ENCODE data around the gene CADM1.

CADM1 gene

DNA sequence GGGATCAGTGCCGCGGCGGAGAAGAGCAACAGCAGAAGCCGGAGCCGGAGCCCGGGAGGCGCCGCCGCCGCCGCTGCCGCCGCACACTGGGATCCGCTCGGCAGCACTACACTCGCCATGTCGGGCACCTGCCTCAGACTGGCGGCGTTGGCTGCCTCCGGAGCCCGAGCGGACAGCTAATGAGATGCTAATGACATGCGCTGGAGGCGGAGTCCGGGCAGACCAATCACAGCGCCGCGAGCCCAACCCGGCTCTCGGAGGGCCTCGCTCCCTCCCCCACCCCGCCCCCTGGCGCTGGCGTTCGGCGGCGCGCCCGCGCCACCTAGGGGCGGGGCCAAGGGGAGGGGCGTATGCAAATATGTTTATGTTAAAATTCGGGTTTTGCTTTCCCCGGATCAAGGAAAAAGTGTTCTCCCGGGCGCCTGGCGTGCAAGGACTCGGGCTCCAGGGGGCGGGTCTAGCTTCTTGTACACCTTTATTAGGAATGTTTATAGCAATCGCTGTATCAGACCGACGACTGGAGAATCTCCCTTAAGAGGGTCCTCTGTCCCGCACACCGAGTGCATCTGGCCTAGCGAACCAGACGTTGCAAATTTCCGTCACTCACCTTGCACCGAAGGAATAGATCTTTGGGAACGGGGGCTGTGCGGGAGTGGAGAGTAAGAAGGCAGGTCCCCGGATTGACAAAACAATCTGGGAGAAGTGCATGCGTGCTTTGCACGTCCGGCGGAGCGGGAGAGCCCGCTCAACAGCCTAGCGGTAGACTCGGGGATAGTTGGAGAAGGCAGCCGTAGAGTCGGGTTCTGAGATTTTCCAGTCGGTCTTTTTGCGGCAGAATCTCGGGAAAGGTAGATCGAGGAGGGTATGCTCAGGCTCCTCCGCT lies at the start of gene CADM1:
Gene CADM1 (minus strand): TSS at position 140 of the 883 bp plus-strand sequence.
- peak; percentile 71 to 99 (median 97) for DNase-seq

- no peak for DNase-seq
These were observed 48.7 kb upstream of the CADM1 start for GRCh38 chr11:115552773-115553438.

DNA sequence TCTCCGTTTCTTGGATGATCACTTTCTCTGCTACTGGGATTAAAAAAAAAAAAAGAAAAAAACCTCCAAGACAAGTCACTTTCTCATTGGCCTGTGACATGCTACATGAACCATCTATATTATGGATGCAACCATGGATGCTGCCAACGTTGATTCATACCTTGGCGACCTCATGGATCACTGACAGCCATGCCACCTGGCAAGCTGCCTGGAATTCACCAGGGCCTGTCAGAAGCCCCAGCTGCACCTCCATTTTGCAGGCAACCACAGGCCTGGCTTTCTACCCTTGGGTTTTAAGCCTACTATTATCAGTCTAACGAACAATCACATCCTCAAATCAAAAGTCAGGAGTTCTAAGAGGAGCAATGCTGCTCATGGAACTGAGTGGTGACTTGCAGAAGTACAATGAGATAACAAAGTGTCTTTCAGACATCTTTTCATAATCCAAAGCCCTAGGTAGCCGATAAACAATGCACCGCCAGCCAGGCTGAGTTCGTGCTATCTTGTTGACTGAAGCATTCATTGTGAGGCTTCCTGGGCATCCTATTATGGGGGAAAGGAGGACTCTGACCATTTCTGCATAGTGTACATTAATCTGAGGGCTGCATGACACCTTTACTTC lies 48.0 kb upstream of the CADM1 start:
- DNase-seq, result no peak

DNA sequence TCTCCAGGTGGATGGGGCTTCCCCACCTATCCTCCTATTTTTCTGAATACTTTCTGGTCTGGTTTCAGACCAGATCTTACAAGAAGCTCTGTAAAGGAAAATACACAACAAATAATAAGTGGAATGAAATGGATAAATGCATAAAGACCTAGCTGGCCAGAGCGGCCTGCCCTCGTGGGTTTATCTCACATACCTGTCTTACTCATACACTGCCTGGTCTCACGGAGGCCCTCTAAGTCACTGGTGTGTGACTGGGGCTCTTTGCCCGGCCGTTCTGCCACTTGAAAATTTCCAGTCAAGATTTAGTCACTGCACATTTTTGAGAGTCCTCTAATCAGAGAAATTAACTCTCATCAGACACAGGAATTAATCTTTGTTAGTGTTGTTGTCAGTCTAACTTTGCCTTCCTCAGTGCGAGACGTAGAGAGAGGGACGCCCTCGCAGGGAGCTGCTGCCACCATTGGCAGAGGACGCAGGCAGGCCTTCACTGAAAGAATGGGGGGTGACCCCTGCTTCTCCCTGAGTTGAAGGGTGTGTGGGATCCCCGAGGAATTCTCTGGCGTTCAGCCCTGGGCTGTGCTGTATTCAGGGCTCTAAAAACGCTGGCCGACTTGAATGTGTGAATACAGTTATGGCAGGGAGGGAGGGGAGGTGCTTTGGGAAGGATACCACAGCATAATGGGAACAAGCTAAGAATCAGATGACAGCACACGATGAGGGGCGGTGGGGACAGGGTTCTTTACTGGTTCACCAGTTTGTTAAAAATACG lies 46.3 kb upstream of the CADM1 start:
- DNase-seq, result no peak

- no peak for DNase-seq
These were observed 44.8 kb upstream of the CADM1 start for GRCh38 chr11:115548878-115549528.

DNA sequence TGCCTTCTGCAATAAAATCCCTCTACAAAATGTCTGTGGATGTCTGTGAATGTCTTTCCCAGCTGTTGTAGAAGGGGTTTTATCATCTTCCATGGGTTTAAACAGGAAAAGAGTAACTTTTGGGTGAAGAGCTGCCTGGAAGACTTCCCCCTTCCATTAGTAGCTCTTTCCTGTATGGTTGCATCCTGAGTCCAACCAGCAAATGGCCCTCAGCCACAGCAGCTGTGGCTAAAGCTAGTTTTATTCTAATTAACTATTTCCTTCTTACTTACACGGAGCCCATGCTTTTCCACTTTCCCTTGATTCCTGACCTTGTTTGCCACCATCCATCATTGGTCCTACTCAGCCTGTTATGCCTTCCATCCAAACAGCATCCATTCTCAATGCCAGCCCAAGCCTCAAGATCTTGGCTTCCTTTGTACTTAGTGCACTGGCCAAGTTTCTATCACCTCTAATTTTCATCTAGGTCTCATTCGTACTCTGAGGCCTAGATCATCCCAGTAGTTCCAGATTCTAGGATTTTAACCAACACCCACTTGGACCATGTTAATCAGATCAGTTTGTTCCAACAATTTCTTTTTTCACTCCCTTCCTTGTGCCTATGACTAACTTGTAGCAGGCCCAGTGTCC lies 41.5 kb upstream of the CADM1 start:
- DNase-seq, result no peak

GRCh38 chr11:115544422-115544948 lies 40.3 kb upstream of the CADM1 start:
- DNase-seq, result peak in 1 of 56 donors; percentile 4

DNA sequence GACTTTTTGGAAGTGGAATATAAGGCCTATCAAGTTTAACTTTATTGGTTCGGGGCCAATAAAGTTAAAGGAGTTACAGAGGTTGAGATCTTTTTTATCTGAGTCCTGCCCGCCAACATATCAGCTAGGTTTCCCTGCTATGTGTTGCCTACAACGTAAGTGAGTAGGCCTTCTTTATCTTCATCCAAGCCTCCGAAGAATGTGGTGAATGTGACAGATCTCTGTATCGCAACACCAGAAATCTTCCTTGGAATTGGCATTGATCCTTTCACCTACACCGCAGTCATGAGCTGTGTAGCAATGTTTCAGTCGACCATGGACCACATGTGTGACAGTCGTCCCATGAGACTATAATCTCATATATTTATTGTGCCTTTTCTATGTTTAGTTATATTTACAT lies 37.3 kb upstream of the CADM1 start:
- no peak for DNase-seq

GRCh38 chr11:115539844-115540243 lies 35.6 kb upstream of the CADM1 start:
- DNase-seq, result no peak

GRCh38 chr11:115535781-115536180 lies 31.6 kb upstream of the CADM1 start:
- DNase-seq, result no peak

DNA sequence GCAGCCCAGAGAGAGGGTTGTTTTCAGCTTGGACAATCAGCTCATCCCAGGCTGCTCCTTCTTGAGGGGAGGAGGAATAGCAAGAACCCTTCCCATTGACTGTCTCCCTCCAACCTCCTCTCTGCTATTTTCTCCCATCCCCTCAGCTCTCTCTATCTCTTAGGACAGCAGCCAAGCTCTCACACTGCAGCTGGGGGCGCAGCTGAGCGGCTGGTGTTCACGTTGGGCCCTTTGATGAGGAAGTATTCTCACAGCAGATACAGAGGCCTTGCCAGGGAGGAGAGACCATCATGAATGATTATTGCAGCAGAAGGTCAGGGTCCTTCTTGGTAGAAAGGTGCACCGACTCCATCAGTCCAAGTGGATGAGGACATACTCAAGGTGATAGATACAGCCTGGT lies 26.5 kb upstream of the CADM1 start:
- peak in 1 of 56 donors; percentile 19 for DNase-seq

DNA sequence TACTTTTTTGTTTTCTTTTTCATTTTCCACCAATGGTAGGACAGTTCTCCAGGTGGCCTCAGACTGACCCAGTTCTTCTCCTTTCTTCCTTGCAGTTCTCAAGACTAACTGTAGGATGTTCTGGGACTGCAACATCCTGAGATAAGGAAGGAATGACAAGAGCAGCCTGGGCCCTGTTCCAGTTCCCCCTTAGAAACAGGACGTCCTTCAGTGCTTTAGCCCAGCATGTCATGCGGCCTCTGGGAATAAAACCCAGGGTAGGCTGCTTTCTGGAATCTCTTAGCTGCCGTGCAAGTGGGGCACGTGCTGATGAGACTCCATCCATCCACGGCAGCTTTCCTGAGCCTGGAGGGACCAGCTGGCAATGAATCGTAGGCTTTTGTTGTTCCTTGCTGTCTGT lies 24.0 kb upstream of the CADM1 start:
- DNase-seq, result no peak

DNA sequence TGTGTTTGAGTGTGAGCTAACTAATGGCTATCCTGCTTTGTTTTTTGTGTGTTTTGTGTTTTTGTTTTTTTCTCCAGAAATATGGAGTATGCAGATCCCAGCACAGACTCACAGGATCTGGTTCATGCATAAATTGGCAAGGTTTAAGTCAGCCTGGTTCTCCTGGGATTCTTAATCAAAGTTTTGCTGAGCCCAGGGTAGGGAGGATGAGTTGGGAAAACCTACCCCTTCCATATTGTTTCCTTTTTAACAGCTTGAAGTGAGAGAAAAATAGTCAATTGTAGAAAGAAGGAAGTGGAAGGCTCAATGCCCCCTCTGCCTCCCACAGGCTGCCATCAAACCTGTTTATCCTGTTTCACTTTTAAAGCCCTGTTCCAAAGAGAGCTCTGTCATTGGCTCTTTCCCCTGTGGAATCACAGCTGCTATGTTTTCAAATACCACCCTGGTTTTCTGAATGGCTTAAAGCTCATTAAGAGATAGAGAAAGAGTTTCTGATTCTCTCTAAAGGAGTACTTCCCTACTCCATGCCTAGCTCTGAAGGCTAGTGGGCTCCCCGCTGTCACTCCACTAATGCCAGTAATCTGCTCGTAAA lies 23.4 kb upstream of the CADM1 start:
- DNase-seq, result no peak

GRCh38 chr11:115525531-115526006 lies 21.4 kb upstream of the CADM1 start:
- no peak for DNase-seq

DNA sequence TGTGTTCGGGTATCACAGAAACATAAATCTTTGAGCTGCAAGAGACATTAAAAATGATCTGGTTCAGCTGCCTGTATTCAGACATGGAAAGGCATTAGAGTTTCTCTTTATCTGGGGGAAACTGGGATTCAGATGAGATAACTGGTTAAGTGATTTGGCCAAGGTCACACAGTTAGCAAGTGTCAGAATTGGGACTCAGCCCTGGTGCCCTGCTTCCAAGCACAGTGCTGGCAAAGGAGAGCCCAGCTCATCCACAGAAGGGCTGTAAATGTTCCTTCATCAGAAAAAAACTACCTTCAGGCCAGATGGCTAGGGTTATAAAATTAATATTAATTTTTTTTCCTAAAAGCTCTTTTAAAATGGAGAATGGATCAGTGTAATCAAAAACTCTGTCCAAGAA lies 20.4 kb upstream of the CADM1 start:
- DNase-seq, result no peak

DNA sequence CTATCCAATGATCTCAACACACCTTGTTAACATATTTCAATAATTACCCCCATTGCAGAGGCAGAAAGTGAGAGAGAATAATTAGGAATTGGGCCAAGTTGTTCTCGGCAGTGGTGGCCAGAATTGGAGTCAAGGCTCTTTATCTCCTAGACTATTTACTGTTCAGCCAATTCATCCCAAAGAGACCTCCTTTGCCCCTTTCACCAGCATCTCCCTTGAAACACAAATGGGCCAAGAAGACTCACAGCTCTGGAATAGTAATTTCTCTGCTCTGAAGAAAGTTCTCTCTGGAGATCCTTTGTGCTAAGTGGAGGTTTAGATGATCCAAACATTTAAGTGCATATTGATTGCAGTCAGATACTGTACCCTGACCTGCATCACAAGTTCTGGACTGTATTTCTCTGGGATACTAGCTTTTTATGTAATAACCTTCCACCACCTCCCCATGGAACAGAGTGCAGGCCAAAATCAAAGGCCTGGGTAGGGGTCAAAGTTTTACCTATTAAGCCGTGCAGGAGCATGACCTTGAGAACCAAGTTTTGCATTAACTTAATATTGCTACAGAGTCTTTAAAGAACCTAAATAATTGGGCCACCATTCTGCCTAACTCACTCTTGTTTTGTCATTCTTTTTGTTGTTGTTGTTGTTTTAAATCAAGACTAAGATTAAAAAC lies 19.6 kb upstream of the CADM1 start:
- DNase-seq, result no peak

DNA sequence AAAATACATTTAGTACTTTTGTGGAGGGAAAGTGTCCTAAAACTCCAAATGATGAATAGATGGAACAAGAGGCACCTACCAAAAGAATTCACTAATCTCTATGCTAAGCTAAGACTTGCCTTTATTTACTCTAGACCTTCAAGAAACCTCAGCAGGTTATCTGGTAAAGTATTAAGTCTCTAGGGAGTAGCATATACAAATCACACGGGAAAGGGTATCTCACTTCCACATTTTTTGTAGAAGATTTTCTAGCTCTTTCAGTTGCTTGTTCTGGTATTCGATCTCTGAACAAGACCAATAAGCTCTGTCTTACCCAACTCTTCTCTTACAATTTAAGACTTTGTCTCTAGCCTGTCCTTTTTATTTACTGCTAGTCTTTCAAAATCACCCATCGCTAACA lies 18.1 kb upstream of the CADM1 start:
- DNase-seq, result no peak

GRCh38 chr11:115521825-115522224 lies 17.6 kb upstream of the CADM1 start:
- no peak for DNase-seq

DNA sequence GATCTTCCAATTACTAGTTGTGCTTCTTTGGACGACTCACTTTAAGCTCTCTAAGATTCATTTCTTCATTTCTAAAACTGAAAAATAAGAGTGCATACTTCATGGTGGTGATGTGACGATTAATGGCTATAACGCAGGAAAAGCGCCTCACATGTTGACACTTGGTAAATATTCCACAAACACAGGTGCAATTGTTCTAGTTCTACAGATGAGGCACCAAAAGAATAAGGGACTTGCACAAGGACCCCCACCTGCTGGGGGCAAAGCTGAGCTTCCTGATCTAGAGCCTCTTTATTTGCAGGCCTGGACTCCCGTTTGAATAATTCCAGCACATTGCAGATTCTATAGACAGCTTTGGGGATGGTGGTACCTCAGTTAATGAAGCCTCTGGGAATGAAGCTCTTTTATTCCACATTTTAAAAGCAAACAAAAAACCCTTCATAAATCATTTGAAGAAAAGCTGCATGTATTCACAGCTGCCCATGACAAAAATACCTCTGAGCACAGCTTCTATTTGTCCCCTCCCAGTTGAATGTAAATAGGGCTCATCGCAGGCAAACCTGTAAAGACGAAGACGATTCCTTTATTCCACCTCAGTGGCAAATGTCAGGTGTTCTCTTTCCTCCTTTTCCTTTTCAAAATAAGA lies 14.9 kb upstream of the CADM1 start:
- no peak for DNase-seq
